HCT116 (cell line): ENCODE results near the gene ZNF76. TPM values are rescaled to one million over a fixed set of nuclear protein-coding genes. Genes with fewer than 3 reads are reported as not detected.

Source experiments
- ATAC-seq: fragments of 200-7000 bp; cut with Tn5 transposase; 2 replicates; pipeline ENCODE4 v1.9.1; 2020; ENCODE audit warnings: mild to moderate bottlenecking, moderate library complexity
- BruUV-seq: library from RNA; stranded (reverse); fragments of 400-500 nt; replicated peaks from 2 replicates; lab custom pipeline; 2021; lab: Mats Ljungman, UMichigan
- CTCF ChIA-PET: fragments of 300-600 bp; sonication (Branson Sonifier 250); formaldehyde crosslinking; loops from one replicate; lab custom pipeline; 2021; ENCODE audit warnings: antibody characterized with exemption; lab: Charles Lee
- POLR2A ChIA-PET: fragments of 300-600, 350-600 bp; sonication (Branson Sonifier 250); formaldehyde crosslinking; loops from one replicate; lab custom pipeline; 2021; ENCODE audit warnings: antibody characterized with exemption; lab: Charles Lee
- RAD21 ChIA-PET, 2 experiments: fragments of 300-600 bp; sonication (Branson Sonifier 250); formaldehyde crosslinking; loops; one replicate each; lab custom pipeline; 2023; ENCODE audit warnings: low total read pairs in 2 of 2; ENCODE audit not compliant: uncharacterized antibody in 2 of 2, unreplicated experiment in 2 of 2, low non-redundant PET in 1 of 2; lab: Charles Lee
- DNase-seq: peaks from one replicate; pipeline ENCODE4 v3.0.0-alpha.2; 2010; ENCODE audit warnings: low read depth, low spot score
- H2AFZ ChIP-seq: fragments of 200-600 bp; shearing (Covaris generic), sonication (generic); 2 replicates; pipeline ENCODE4 v1.6.1; 2017; ENCODE audit warnings: low read depth, mixed run types, mixed read lengths, antibody characterized with exemption, low read length; ENCODE audit not compliant: poor library complexity, severe bottlenecking
- H3K27ac ChIP-seq: 2 replicates; pipeline ENCODE4 v1.5.1; 2012; ENCODE audit warnings: low read depth, low read length
- H3K27me3 ChIP-seq: fragments of 200-600 bp; sonication (generic); 2 replicates; pipeline ENCODE4 v1.6.1; 2016; ENCODE audit warnings: mixed run types, low read length, mixed read lengths; ENCODE audit not compliant: insufficient read depth
- H3K36me3 ChIP-seq, 2 experiments: fragments of 200-500 bp in 1 of 2; fragments of 200-600 bp in 1 of 2; sonication (Bioruptor generic) in 1 of 2; sonication (generic) in 1 of 2; 2 replicates each; pipeline versions ENCODE4 v1.5.1 to v1.6.1; 2014 to 2016; ENCODE audit warnings: low read length in 2 of 2, inconsistent platforms in 1 of 2, mixed read lengths in 1 of 2, mixed run types in 1 of 2; ENCODE audit not compliant: insufficient read depth in 2 of 2, control insufficient read depth in 1 of 2
- H3K4me1 ChIP-seq, 2 experiments: fragments of 200-600 bp in 1 of 2; sonication (generic) in 1 of 2; 2 replicates each; pipeline versions ENCODE4 v1.5.1 to v1.6.1; 2012 to 2017; ENCODE audit warnings: low read length in 2 of 2, inconsistent platforms in 1 of 2, mild to moderate bottlenecking in 1 of 2, mixed read lengths in 1 of 2, mixed run types in 1 of 2, moderate library complexity in 1 of 2; ENCODE audit not compliant: insufficient read depth in 2 of 2, control insufficient read depth in 1 of 2
- H3K4me2 ChIP-seq: fragments of 200-600 bp; sonication (generic); 2 replicates; pipeline ENCODE4 v1.6.1; 2017; ENCODE audit warnings: mixed run types, low read length, mixed read lengths
- H3K4me3 ChIP-seq, 2 experiments: fragments of 200-600 bp in 1 of 2; sonication (generic) in 1 of 2; replicated peaks in 1 of 2; 2 replicates each; pipeline ENCODE4 v1.5.1; 2011 to 2016; ENCODE audit warnings: low read length in 2 of 2, control low read depth in 1 of 2, low read depth in 1 of 2, mild to moderate bottlenecking in 1 of 2, mixed read lengths in 1 of 2, mixed run types in 1 of 2
- H3K79me2 ChIP-seq: fragments of 200-600 bp; sonication (generic); 2 replicates; pipeline ENCODE4 v1.6.1; 2017; ENCODE audit warnings: mild to moderate bottlenecking, mixed run types, low read length, moderate library complexity, mixed read lengths; ENCODE audit not compliant: insufficient read depth
- H3K9ac ChIP-seq: fragments of 200-600 bp; sonication (generic); 2 replicates; pipeline ENCODE4 v1.6.1; 2016; ENCODE audit warnings: low read length, mixed read lengths
- H3K9me2 ChIP-seq: fragments of 200-600 bp; sonication (generic), shearing (Covaris generic); 2 replicates; pipeline ENCODE4 v1.6.1; 2017; ENCODE audit warnings: mixed run types, mild to moderate bottlenecking, moderate library complexity; ENCODE audit not compliant: insufficient read depth
- H3K9me3 ChIP-seq, 2 experiments: fragments of 200-500 bp in 1 of 2; fragments of 200-600 bp in 1 of 2; sonication (Bioruptor generic) in 1 of 2; sonication (generic) in 1 of 2; 2 replicates each; pipeline ENCODE4 v1.6.1; 2014 to 2017; ENCODE audit warnings: low read length in 2 of 2, mixed read lengths in 2 of 2, inconsistent platforms in 1 of 2, low read depth in 1 of 2, mild to moderate bottlenecking in 1 of 2, mixed run types in 1 of 2, moderate library complexity in 1 of 2; ENCODE audit not compliant: control insufficient read depth in 1 of 2, insufficient read depth in 1 of 2
- H4K20me1 ChIP-seq: fragments of 200-600 bp; sonication (generic), shearing (Covaris generic); 2 replicates; pipeline ENCODE4 v1.6.1; 2017; ENCODE audit warnings: mixed run types, mild to moderate bottlenecking, moderate library complexity; ENCODE audit not compliant: insufficient read depth
- CBX3 ChIP-seq: IDR thresholded peaks from 2 replicates; pipeline ENCODE4 v1.6.1; 2012; ENCODE audit warnings: low read depth
- EZH2 ChIP-seq: fragments of 200-600 bp; sonication (generic); IDR thresholded peaks from 2 replicates; pipeline ENCODE4 v1.6.1; 2017; ENCODE audit warnings: antibody characterized with exemption, mixed run types
- FOSL1 ChIP-seq: IDR thresholded peaks from 2 replicates; pipeline ENCODE4 v1.6.1; 2012; ENCODE audit warnings: low read depth
- JUND ChIP-seq: IDR thresholded peaks from 2 replicates; pipeline ENCODE4 v1.6.1; 2012
- POLR2A ChIP-seq: IDR thresholded peaks from 2 replicates; pipeline ENCODE4 v1.7.0; 2011; ENCODE audit warnings: borderline replicate concordance; ENCODE audit not compliant: insufficient read depth, insufficient read length; ENCODE audit errors: extremely low read depth
- RAD21 ChIP-seq: IDR thresholded peaks from 2 replicates; pipeline ENCODE4 v1.6.1; 2012; ENCODE audit warnings: low read depth, mild to moderate bottlenecking
- SP1 ChIP-seq: IDR thresholded peaks from 2 replicates; pipeline ENCODE4 v1.6.1; 2012; ENCODE audit warnings: low read depth
- SRF ChIP-seq: IDR thresholded peaks from 2 replicates; pipeline ENCODE4 v1.6.1; 2012; ENCODE audit warnings: low read depth
- TCF7L2 ChIP-seq: IDR thresholded peaks from 2 replicates; pipeline ENCODE4 v1.7.0; 2011; ENCODE audit warnings: borderline replicate concordance, inconsistent platforms; ENCODE audit not compliant: insufficient read depth, insufficient read length; ENCODE audit errors: extremely low read depth
- intact Hi-C: fragments of 100-400 bp; cut with micrococcal nuclease; formaldehyde crosslinking; loops from 2 replicates; pipeline ENCODE4 v1.10.0; 2022
- total RNA-seq: library from RNA; stranded (reverse); gene quantifications from one replicate; pipeline ENCODE4 v1.2.1, GENCODE V29; 2021; ENCODE audit not compliant: unreplicated experiment
- TF ChIP-seq, protein P1 (sequence below): IDR thresholded peaks from 2 replicates; pipeline ENCODE4 v1.6.1; 2012; ENCODE audit warnings: low read depth
- TF ChIP-seq, protein P2 (sequence below), 3 experiments: fragments of 200-600 bp in 1 of 3; sonication (generic) in 1 of 3; IDR thresholded peaks in 2 of 3; conservative IDR thresholded peaks in 1 of 3; 2 replicates each; pipeline ENCODE4 v1.5.1; 2012 to 2017; ENCODE audit warnings: low read depth in 2 of 3, low read length in 2 of 3, antibody characterized with exemption in 1 of 3, borderline replicate concordance in 1 of 3, control low read depth in 1 of 3, mild to moderate bottlenecking in 1 of 3, mixed read lengths in 1 of 3, mixed run types in 1 of 3, moderate library complexity in 1 of 3; ENCODE audit not compliant: insufficient read depth in 1 of 3
- TF ChIP-seq, protein P3 (sequence below): IDR thresholded peaks from 2 replicates; pipeline ENCODE4 v1.6.1; 2012

ZNF76 gene
- total RNA-seq, 1 experiment from 2014 or later = 47.5 TPM

DNA sequence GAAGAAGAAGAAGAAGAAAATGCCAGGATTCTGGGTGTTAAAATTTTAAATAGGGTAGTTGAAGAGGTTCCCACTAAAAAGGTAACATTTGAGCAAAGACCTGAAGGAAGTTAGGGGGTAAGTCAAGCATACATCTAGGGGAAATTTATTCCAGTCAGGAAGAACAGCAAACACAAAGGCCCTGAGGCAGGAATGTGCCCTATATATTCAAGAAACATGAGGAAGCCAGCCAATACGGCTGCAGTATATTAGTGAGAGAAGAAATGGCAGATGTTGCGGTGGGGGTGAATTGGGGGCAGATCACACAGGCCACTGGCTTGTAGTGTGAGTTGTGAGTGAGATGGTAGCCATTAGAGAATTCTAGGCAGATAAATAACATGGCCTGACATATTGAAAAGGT lies 6.0 kb downstream of the ZNF76 start (continued):
- TF ChIP-seq, protein P1, sequence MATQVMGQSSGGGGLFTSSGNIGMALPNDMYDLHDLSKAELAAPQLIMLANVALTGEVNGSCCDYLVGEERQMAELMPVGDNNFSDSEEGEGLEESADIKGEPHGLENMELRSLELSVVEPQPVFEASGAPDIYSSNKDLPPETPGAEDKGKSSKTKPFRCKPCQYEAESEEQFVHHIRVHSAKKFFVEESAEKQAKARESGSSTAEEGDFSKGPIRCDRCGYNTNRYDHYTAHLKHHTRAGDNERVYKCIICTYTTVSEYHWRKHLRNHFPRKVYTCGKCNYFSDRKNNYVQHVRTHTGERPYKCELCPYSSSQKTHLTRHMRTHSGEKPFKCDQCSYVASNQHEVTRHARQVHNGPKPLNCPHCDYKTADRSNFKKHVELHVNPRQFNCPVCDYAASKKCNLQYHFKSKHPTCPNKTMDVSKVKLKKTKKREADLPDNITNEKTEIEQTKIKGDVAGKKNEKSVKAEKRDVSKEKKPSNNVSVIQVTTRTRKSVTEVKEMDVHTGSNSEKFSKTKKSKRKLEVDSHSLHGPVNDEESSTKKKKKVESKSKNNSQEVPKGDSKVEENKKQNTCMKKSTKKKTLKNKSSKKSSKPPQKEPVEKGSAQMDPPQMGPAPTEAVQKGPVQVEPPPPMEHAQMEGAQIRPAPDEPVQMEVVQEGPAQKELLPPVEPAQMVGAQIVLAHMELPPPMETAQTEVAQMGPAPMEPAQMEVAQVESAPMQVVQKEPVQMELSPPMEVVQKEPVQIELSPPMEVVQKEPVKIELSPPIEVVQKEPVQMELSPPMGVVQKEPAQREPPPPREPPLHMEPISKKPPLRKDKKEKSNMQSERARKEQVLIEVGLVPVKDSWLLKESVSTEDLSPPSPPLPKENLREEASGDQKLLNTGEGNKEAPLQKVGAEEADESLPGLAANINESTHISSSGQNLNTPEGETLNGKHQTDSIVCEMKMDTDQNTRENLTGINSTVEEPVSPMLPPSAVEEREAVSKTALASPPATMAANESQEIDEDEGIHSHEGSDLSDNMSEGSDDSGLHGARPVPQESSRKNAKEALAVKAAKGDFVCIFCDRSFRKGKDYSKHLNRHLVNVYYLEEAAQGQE = no peak
- TF ChIP-seq SP1 = no peak
- TF ChIP-seq TCF7L2 = no peak
- TF ChIP-seq, protein P2, sequence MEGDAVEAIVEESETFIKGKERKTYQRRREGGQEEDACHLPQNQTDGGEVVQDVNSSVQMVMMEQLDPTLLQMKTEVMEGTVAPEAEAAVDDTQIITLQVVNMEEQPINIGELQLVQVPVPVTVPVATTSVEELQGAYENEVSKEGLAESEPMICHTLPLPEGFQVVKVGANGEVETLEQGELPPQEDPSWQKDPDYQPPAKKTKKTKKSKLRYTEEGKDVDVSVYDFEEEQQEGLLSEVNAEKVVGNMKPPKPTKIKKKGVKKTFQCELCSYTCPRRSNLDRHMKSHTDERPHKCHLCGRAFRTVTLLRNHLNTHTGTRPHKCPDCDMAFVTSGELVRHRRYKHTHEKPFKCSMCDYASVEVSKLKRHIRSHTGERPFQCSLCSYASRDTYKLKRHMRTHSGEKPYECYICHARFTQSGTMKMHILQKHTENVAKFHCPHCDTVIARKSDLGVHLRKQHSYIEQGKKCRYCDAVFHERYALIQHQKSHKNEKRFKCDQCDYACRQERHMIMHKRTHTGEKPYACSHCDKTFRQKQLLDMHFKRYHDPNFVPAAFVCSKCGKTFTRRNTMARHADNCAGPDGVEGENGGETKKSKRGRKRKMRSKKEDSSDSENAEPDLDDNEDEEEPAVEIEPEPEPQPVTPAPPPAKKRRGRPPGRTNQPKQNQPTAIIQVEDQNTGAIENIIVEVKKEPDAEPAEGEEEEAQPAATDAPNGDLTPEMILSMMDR (IDR thresholded peaks at IDR 0.05 in 2 of 3, conservative IDR thresholded peaks at IDR 0.05 in 1 of 3; ENCODE audit: borderline replicate concordance in 1 of 3, insufficient read depth in 1 of 3, low read depth in 2 of 3, low read length in 2 of 3) = no peak
- no peak for TF ChIP-seq EZH2
- TF ChIP-seq, protein P3, sequence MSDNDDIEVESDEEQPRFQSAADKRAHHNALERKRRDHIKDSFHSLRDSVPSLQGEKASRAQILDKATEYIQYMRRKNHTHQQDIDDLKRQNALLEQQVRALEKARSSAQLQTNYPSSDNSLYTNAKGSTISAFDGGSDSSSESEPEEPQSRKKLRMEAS = no peak
- no peak for TF ChIP-seq CBX3

DNA sequence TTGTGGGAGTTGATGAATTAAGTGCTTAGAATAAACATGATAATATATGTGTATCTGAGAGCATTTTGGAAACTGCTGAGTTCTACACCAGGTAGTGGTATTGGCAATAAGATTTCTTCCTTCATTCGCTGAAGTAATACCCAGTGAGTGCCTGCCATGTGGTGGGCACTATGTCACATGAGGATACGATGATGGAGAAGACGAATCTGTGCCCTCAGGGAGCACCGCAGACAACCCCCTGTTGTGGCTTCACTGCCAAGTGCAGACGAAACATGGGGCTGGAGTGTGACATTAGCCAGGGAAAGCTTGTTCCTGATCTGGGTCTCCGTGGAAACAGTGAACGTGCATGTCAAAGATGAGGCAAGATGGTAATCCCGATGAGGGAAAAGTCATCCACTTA lies 7.9 kb downstream of the ZNF76 start:
- POLR2A ChIA-PET = no interaction called here
- H3K4me1 ChIP-seq = peaks cover 7 to 8% of the 10 kb centered on the region in 2 experiments
- DNase-seq = no peak
- no peaks in the 10 kb centered on the region for H3K27me3 ChIP-seq
- H3K4me3 ChIP-seq = no peak overlapping the region
- H4K20me1 ChIP-seq = no peaks in the 10 kb centered on the region
- no peaks in the 10 kb centered on the region for H3K9me3 ChIP-seq
- RAD21 ChIA-PET = no interaction called here
- no peak overlapping the region for H3K27ac ChIP-seq
- no peaks in the 10 kb centered on the region for H3K36me3 ChIP-seq
- intact Hi-C loops = no loop called here
- H3K4me2 ChIP-seq = no peak overlapping the region
- no peak overlapping the region for H3K9ac ChIP-seq
- no peak for ATAC-seq
- no peak overlapping the region for H2AFZ ChIP-seq
- H3K9me2 ChIP-seq = no peaks in the 10 kb centered on the region
- no TSS peak for BruUV-seq
- CTCF ChIA-PET = no interaction called here
- peaks cover 27% of the 10 kb centered on the region for H3K79me2 ChIP-seq
- TF ChIP-seq, protein P1 = no peak
- no peak for TF ChIP-seq CBX3
- TF ChIP-seq RAD21 = no peak
- TF ChIP-seq, protein P2 (IDR thresholded peaks at IDR 0.05 in 2 of 3, conservative IDR thresholded peaks at IDR 0.05 in 1 of 3; ENCODE audit: borderline replicate concordance in 1 of 3, insufficient read depth in 1 of 3, low read depth in 2 of 3, low read length in 2 of 3) = no peak
- no peak for TF ChIP-seq JUND
- TF ChIP-seq SRF = no peak
- TF ChIP-seq, protein P3 = no peak
- no peak for TF ChIP-seq POLR2A
- TF ChIP-seq FOSL1 = no peak
